ENCODE data around the gene IMMT. TPM values are rescaled to one million over a fixed set of nuclear protein-coding genes. Genes with fewer than 3 reads are reported as not detected.
A peak's percentile ranks its signal among the peaks of the same experiment; 100 is the strongest.
"Not testable (repeated sequence)": the region's sequence is repeated elsewhere in the genome, so short reads cannot be mapped to it uniquely, and the experiment has no call there.

IMMT gene
- total RNA-seq, 1 donor from 2014 or later: 42.3 TPM

DNA sequence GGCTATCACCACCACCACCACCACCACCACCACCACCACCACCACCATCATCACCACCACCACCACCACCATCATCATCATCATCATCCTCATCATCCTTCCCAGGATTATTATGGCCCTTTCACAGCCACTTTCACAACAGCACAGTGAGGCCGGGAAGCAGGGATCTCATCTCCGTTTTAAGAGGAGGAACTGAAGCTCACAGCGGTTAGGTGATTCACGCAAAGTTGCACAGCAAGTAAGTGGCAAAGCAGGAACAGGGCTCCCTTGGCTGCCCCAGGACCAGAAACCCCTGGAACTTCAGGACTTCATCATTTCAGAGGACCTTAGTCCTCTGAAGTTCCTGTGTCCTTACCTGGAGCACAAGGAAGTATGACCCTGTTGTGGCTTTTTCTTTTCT lies 30.8 kb upstream of the IMMT start:
- DNase-seq: no peak

DNA sequence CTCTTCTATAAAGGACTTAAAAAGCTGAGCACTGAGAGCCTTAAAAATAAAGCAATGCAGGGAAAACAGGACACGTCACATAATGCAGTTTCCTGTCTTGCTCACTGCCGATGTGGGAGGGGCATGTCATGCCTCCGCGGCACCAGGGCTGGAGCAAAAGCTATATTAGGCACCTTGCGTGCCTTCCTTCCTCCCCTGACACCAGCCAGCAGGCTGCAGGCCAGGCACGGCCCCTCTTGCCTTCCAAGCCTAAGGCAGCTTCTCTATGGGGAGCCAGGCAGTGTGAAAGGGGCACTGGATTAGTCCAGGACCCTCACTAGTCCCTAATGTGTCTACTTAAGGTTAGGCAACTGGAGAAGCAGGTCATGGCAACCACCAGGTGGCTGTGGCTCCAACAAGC lies 30.3 kb upstream of the IMMT start:
- peak; percentile 35 for DNase-seq

GRCh38 chr2:86224645-86225355 lies 29.5 kb upstream of the IMMT start:
- no peak for DNase-seq

GRCh38 chr2:86223927-86224560 lies 28.8 kb upstream of the IMMT start:
- no peak for DNase-seq

DNA sequence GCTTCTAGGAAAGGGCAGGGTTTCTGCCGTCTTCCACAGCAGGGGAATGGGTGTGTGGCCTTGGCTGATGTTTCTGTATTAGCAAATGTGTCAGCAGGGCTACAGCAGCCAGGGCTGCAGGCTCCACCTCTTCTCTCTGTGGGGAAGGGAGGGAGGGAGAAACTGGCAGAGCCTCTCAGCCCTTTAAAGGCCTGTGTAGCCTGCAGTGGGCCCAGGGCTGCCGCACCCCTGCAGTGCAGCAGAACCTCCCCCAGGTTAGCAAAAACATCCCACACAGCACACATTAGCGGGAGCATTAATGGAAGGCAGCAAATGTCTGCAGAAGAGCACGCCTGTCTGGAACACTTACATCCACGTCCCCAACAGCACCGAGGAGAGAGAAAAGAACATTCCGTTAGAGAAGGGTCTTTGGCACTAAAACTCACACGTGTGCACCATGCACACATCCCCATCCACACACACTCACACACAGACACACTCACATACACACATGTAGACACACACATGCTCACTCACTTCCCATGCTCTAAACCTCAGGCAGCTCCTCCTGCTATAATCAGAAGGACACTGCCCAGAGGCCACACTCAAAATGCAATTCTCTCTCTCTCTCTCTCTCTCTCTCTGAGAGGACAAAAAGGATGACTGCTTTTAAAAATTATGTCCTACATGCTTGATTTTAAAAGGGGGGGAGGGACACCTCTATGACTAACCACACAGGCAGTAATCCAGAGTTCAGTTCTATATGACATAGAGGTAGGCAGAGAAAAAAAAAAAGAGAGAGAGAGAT lies 28.1 kb upstream of the IMMT start:
- DNase-seq: no peak

- peak; percentile 26 for DNase-seq
These were observed 25.9 kb upstream of the IMMT start for GRCh38 chr2:86221066-86221684.

DNA sequence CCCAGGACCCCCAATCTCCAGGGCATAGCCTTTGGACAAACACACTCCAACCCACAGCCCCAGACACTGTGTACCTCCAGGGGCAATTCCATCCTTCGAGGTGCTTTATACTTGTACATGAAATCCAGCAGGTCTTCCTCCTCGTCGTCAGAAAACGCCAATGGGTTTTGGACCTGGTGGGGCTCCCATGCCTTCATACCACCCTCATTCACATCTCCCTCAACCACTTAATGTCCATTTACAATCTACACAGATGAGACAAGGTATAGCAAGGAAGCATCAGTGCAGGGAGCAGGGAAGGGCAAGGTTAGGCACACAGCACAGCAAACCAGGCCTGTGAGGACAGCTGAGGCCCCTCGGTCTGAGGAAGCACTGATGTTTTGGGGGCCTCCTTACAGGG lies 24.6 kb upstream of the IMMT start:
- no peak for DNase-seq

DNA sequence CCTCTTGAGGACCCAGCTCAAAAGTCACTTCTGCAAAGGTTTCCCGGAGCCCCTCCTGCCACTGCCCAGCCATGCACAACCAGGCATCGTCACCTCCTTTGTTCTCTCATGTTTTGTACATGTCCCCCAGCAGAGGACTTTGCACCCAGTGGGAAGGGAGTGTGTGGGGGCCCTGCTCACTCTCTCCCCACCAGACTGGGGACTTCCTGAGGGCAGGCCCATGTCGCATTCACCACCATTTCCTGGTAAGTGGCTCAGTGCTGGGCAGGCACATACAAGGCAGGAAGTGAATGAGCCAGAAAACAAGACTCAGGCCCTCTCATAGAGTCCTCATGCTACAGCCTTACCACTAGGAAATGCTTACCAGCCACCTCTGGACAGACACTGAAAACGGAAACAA lies 22.9 kb upstream of the IMMT start:
- no peak for DNase-seq

- DNase-seq: no peak
These were observed 21.6 kb upstream of the IMMT start for GRCh38 chr2:86216575-86217555.

DNA sequence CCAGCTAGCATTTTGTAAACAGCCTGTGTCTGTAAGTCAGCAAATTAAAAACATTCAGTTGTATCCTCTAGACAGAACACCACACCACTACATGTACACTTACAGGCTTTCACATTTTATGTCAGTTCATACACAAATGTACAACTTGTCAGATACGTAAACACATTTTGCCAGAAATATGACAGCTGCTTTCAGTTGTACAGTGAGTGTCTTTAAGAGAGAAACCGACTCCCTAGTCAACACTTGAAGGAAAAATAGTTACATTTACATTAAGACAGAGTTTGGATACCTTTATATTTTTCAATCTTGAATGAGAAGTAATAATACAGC lies 19.2 kb upstream of the IMMT start:
- DNase-seq: no peak

GRCh38 chr2:86213699-86214502 lies 18.6 kb upstream of the IMMT start:
- no peak for DNase-seq

DNA sequence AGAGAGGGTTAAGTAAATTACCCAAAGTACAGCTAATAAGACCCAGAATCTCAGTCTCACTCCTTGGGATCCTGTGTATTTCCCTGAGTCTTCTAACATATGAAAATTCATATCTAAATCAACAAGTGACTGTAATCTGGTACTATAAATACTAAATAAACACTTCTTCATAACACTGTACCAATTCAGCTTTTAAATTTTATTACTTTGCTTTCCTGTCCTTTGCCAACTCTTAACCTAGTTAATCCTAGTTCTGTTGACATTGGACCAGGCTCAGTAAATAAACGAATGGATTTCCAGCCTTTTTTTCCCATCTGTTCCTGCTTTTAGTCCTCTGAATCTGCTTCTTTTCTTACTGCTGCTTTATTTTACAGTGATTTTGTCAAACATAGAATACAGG lies 17.8 kb upstream of the IMMT start:
- DNase-seq: no peak

GRCh38 chr2:86211796-86212188 lies 16.5 kb upstream of the IMMT start:
- no peak for DNase-seq

DNA sequence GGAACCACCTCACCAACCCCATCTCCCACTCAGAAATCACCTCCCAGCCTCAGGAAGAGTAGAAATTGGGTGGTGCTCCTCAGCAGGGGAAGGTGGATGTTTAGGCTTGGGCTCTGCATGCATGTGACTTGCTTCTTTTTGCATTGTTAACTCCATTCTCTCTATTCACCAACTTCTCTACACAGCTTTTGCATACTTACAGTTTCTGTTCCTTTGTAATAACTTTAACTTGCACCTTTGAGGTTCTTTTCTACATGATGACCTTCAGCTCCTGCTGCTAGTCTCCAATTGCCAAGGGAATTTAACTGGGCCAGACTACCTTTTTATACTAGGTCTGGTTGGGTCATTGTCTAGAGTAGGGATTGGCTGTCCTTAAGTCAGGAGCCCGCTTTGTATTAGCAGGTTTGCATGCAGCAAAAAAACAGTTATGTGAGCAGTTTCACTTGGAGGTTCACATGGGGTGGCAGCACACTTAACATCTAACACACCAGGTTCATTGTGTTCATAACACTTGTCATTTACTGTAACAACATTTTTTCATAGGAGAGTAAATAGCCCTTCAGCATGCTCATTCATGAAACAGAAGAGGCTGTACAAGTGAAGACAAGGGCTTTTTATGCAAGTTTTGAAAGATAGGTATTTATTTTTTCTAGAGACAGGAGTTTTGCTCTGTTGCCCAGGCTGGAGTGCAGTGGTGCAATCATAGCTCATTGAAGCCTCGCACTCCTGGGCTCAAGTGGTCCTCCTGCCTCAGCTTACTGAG lies 16.0 kb upstream of the IMMT start:
- DNase-seq: no peak

GRCh38 chr2:86204458-86204857 lies 9.2 kb upstream of the IMMT start:
- no peak for DNase-seq

GRCh38 chr2:86203614-86204013 lies 8.4 kb upstream of the IMMT start:
- DNase-seq: no peak

GRCh38 chr2:86202702-86203101 lies 7.4 kb upstream of the IMMT start:
- no peak for DNase-seq

DNA sequence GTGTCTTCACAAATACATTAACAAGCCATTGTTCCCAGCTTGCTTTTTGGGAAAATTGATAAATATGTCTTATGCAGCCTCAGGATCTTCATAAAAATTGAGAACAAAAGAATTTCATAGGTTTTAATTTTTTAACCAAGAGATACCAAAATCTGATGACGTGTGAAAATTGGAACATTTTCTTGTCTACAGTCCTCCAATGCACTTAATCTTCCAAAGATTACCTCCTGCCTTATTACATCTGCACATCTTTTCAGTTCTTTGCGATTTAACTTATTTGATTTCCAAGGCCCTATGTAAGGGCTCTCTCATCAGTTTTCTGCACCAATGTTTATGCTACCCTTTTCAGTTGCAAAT lies 7.1 kb upstream of the IMMT start:
- no peak for DNase-seq

DNA sequence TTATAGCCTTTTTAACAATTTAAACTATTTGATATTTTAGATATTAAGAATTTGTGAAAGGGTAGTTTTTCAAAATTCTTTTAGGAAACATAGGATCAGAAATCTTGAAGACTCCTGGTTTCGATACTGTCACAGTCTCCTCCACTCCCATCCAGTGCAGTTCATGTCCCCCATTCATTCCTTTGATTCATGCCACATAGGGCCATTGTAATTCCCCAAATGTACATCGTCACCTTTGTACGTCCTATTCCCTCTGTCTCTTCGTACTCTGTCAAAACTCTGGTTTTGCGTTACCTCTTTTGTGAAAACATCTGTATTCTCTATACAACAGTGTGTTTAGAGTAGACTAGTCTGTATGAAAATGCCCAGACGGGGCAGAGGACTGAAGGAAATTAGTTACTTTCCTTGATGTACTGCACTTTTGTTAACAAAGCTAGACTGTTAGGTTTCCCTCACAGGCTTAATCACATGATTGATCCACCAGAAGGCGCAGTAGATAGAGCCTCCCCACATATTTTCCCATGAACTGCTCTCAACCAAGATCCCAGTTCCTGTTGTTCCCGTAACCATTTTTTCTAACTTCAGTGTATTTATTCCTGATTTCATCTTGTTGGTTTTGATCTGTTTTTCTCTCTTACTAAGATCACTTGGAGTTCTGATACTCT lies 6.5 kb upstream of the IMMT start:
- DNase-seq: no peak

GRCh38 chr2:86200564-86200963 lies 5.3 kb upstream of the IMMT start:
- DNase-seq: not testable (repeated sequence)
